GM18907 (cell line): Measurements from ENCODE around the gene AMDHD1.
"Not testable (repeated sequence)": the region's sequence is repeated elsewhere in the genome, so short reads cannot be mapped to it uniquely, and the experiment has no call there.

Experiments
- ATAC-seq: cut with Tn5 transposase; IDR thresholded peaks from one replicate; pipeline ENCODE4 v1.9.1; 2021; ENCODE audit warnings: mild to moderate bottlenecking, moderate library complexity; ENCODE audit not compliant: unreplicated experiment

The AMDHD1 gene

DNA sequence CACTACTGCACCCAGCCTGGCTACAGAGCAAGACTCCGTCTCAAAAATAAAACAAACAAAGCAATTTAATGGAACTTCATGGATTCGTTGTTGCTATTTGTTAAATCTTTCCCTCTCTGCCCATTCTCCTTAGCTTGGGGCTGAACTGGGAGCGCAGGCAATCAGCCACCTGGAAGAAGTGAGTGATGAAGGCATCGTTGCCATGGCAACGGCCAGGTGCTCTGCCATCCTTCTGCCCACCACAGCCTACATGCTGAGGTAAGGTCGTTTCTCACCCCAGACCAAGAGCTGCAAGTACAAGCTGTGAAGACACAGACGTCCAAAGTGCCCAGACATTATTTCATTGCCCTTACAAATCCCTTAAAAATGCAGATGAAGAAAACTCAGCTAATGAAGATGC, 19.1 kb downstream of the AMDHD1 start:
- ATAC-seq, result no peak

DNA sequence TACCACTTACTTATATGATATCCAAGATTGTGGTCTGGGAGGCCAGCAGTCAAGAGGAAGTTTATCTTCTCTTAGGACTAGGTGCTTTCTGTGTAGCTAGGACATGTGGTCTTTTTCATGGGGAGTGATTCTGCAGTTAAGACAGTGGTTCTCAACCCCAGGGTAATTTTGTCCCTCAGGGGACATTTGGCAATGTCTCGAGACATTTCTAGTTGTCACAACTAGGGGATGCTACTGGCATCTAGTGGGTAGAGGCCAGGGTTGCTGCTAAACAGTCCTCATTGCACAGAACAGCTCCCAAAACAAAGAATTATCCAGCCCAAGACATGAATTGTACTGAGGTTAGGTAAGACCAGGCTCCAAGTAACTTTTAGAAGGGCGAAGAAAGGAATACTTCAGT, 20.0 kb downstream of the AMDHD1 start:
- ATAC-seq, result no peak

DNA sequence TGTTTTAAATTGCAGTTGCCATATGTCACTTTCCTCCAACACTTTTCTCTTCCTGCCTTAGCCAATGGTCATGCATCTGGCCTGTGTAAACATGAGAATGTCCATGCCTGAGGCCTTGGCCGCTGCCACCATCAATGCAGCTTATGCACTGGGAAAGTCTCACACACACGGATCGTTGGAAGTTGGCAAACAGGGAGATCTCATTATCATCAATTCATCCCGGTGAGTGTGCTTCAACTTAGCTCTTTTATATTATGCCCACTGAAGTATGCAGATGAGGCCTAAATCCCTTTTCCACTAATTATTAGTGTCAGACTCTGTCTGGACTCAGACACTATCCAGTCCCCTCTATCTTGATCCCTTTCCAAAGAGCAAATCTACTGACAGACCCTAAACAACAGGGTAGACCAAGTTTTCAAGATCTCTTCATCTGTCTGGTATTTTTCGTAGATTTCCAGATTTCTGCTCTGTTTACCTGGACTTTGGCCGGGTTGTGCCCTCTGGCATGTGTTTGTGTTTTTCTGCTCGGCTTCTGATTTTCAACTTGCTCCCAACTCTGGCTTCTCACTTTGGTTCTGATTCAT, 23.2 kb downstream of the AMDHD1 start:
- no peak for ATAC-seq

GRCh38 chr12:95967301-95967700, 24.2 kb downstream of the AMDHD1 start:
- no peak for ATAC-seq

DNA sequence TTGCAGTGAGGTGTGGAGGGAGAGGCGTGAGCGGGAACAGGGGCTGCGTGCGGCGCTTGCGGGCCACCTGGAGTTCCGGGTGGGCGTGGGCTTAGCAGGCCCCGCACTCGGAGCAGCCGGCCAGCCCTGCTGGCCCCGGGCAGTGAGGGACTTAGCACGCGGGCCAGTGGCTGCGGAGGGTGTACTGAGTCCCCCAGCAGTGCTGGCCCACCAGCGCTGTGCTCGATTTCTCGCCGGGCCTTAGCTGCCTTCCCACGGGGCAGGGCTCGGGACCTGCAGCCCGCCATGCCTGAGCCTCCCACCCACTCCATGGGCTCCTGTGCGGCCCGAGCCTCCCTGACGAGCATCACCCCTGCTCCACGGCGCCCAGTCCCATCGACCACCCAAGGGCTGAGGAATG, 26.0 kb downstream of the AMDHD1 start:
- not testable (repeated sequence) for ATAC-seq

- no peak for ATAC-seq
These were observed 27.8 kb downstream of the AMDHD1 start for GRCh38 chr12:95970905-95971304.

DNA sequence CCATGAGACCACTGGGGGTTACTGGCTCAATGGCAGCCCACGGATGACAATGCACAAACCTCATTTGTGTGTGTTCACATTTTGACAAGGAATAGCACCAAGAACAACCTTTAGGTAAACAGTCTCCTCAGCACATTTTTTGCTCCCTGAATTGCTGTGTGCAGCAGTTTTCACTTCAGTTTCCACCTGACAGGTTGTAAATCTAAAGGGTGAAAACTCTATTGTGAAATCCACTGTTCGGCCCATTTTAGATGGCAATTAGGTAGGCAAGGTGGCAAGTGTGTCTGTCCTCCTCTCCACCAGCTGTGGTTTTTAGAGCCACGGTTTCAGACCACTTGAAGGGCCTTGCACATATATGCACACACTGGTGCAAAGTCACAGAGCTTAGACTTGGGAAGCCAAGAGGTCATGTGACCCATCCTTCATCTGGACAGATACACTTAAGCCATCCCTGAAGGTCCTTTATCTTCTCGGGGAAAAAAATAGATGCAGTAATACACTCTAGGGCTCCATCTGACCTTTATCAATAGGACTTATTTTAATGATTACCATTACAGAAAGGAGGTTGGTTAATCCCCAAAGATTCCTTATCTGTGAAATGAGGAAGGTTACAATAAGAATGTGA, 29.8 kb downstream of the AMDHD1 start:
- no peak for ATAC-seq

DNA sequence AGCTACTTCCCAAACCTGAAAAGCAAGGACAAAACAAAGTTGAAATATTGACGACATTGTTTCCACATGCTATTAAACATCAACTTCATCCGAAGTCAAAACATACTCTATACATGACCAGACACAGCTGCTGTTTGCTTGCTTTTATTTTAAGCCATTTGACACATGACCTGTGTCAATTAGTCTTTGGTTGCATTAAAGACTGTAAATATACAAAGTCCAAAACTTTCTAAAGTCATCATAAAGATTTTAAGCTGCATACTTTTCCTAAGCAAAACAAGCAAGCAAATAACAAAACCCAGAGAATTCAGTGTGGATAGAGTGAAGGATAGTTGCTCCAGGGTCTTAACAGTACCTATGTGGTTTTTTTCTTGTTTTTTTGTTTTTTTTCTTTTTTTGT, 31.2 kb downstream of the AMDHD1 start:
- ATAC-seq, result no peak

GRCh38 chr12:95975491-95975890, 32.4 kb downstream of the AMDHD1 start:
- no peak for ATAC-seq

- ATAC-seq, result no peak
These were observed 33.3 kb downstream of the AMDHD1 start for GRCh38 chr12:95976416-95976832.

GRCh38 chr12:95977764-95978305, 34.7 kb downstream of the AMDHD1 start:
- no peak for ATAC-seq

DNA sequence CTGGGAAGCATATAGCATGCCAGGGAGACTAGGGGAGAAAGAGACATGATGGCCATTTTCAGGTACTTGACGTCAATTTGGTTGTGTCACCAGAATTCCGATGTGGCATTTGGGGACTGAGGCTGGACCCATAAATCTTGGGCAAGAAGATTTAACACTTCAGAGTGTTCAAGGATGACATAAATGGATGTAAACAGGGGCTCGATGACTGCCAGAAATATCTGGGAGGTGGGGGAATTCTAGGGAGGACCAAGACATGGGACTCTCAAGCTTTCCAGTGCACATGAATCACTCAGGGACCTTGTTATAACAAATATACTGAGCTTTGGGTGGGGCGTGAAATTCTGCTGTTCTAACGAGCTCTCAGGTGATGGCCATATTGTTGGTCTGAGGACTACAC, 35.2 kb downstream of the AMDHD1 start:
- ATAC-seq, result no peak

DNA sequence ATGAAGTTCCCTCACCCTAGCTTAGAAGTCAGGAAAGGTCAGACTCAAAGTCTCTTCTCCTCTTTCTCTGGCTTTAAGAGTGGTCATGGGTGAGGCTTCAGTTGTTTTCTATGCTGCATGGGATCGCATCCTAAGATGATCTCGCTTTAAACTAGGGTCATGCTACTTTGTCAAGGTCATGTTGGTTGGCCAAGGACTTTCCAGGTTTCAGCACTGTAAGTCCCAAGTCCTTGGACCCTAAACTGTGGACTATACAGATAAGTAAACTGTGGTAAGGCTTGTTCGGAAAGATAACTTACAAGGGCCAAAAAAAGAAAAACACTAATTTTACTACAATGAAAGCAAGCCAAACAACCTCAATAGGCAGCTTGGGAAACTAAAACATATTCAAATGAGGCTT, 35.6 kb downstream of the AMDHD1 start:
- no peak for ATAC-seq

GRCh38 chr12:95980437-95980836, 37.3 kb downstream of the AMDHD1 start:
- no peak for ATAC-seq

GRCh38 chr12:95982602-95983001, 39.5 kb downstream of the AMDHD1 start:
- ATAC-seq, result no peak

GRCh38 chr12:95984682-95985081, 41.6 kb downstream of the AMDHD1 start:
- ATAC-seq, result no peak

DNA sequence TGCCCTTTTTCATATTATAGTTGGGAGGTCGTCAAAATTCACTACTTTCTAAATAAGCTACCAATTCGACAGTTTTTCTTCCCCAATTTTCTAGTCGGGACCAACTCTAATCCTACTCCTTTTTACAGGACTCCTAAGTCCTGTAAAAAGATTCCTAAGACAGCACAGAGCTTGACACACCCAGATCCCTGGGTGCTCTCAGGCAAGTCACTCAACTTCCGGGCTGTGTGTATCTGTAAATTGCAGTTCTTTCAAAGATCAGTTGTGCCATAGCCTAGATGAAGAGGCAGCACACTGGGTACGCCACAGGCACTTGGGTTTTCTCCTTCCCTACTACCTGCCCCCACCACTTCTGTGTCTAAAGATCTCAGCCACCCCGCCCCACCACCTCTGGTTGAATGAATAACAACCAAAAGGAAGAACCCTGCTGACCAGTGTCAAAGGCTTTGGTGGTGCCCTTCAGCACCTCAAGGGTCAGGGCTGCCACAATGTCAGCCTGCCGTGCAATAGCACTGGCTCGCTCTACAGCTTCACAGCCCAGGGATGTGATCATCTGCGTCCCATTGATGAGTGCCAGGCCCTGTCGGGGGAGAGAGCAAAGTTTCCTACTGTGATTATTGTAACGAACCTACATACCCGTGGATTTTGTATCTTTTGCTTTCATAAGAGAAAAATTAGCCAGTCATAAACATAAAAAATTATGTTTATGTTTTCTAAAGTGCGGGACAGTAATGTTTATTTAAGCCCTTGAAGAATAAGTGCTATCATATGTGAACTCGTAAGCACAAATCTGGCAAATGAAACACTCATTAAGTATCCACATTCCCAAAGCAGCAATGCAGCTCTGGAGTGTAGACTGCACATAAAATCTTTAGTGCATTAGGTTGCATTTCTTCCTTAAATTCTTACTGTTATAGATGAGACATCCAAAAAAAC, 43.8 kb downstream of the AMDHD1 start:
- no peak for ATAC-seq

GRCh38 chr12:95988506-95989275, 45.6 kb downstream of the AMDHD1 start:
- ATAC-seq, result no peak

GRCh38 chr12:95989504-95990123, 46.5 kb downstream of the AMDHD1 start:
- ATAC-seq, result no peak

DNA sequence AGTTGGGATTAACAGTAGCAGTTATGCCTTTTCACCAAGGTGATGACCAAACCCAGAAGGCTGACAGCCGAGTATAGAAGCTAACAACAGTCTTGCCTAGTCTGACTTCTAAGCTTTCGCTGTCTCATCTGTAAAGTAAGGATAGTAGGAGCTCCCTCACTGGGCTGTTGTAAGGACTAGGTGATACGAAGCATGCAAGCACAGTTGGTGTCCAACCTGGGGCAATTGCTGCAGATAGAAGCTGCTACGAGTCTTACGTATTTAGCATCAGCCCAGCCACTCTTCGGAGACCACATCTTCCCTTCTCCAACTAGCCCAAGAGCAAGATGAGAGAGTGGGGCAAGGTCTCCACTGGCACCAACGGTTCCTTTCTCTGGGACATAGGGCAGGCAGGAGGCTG, 47.0 kb downstream of the AMDHD1 start:
- no peak for ATAC-seq
